ENCODE measurements around the gene C1orf35.

C1orf35 gene

DNA sequence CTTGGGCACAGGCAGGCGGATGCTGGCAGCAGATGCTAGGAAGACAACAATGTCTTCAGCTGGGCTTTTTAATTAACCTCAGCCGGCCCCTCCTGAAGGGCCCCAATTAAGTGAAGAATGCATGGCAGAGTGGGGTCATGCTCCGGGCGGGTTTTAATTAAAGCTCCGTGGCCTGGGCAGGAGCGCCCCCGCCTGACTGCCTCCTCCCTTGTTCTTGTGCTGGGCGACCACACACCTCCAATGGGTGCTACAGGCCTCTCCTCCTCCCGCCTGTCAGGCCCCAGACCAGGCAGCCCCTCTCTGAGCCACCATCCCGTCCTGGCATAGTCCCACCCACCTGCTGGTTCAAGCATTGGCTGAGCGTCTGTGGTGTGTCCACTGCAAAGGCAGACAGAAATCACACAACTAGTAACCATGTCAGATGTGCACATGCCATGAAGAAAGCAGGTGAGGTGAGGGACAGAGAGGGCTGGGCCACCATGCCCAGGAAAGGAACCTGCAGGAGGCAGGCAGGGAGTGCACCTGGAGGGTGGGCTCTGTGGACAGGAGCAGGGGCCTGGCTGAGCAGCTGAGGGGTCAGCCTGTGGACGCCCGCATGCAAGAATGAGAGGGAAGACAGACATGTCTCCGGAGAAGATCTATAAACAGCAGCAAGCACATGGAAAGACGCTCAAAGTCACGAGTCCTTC lies 29.1 kb downstream of the C1orf35 start:
- H3K27ac Mint-ChIP-seq: no peak overlapping the region
- no peaks in the 10 kb centered on the region for H3K9me3 Mint-ChIP-seq
- no peaks in the 10 kb centered on the region for H3K36me3 Mint-ChIP-seq (ENCODE audit: low read depth)
- peaks cover 4% of the 10 kb centered on the region for H3K4me1 Mint-ChIP-seq (ENCODE audit: low read depth)
- H3K27me3 Mint-ChIP-seq: no peaks in the 10 kb centered on the region
- no peak overlapping the region for H3K4me3 Mint-ChIP-seq

DNA sequence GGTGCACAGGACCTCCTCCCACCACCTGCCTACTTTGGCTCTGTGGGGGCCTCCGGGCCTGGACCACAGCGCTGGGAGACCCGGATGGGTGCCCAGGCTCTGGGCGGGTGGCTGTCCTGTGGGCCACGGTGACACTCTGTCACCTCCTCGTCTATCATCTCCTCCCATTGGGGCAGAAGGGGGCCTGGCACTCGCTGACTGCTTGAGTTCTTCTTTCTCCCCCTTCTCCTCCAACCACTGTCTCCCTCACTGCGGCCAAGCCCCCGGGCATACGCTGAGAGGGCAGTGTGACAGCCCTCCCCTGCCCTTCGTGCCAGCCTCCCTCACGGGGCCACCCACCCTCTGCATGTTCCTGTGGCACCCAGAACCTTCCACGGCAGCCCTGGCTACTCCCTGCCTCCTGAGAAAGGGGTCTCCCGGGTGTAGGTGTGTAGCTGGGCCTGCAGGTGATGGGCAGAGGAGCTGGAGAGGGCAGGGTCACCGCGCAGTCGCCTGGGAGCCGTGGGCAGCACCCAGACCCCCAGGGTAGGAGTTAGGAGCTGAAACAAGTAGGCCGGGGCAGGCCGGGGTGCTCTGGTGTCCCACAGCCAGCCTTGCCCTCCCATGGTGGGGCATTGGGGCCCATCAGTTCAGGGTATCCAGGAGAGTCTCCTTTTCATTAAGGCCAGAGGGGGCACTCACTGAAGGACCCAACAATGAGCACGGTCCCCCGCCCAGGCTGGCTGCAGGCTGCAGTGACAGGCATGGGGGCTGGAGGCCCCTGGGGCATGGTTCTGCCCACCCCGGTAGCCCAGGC lies 29.9 kb downstream of the C1orf35 start:
- Mint-ChIP-seq H3K27ac (no peak overlapping the region), H3K4me1 (ENCODE audit: low read depth) (no peaks in the 10 kb centered on the region), H3K9me3 (no peaks in the 10 kb centered on the region), H3K36me3 (ENCODE audit: low read depth) (no peaks in the 10 kb centered on the region), H3K27me3 (no peaks in the 10 kb centered on the region), H3K4me3 (no peak overlapping the region)

DNA sequence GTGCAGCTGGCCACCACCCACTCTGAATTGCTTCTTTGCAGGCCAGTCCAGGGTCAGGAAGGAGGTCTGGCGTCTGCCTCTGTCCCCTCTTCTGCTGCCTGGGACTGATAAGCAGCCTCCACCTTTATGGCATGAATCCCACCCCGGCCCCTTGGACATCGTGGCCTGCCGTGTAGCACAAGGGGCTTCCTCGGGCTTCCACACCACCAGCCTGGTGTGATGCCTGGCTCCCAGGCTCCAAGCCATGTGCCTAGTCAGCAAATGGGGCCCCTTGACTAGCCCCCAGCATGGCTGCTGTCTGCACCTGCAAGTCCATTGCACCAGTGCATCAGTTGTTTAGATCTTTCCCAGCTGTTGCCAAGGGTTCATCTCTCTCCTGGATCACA lies 30.5 kb downstream of the C1orf35 start:
- Mint-ChIP-seq H3K9me3 (no peaks in the 10 kb centered on the region), H3K27me3 (no peaks in the 10 kb centered on the region), H3K36me3 (ENCODE audit: low read depth) (no peaks in the 10 kb centered on the region), H3K27ac (no peak overlapping the region), H3K4me1 (ENCODE audit: low read depth) (no peaks in the 10 kb centered on the region), H3K4me3 (no peak overlapping the region)

DNA sequence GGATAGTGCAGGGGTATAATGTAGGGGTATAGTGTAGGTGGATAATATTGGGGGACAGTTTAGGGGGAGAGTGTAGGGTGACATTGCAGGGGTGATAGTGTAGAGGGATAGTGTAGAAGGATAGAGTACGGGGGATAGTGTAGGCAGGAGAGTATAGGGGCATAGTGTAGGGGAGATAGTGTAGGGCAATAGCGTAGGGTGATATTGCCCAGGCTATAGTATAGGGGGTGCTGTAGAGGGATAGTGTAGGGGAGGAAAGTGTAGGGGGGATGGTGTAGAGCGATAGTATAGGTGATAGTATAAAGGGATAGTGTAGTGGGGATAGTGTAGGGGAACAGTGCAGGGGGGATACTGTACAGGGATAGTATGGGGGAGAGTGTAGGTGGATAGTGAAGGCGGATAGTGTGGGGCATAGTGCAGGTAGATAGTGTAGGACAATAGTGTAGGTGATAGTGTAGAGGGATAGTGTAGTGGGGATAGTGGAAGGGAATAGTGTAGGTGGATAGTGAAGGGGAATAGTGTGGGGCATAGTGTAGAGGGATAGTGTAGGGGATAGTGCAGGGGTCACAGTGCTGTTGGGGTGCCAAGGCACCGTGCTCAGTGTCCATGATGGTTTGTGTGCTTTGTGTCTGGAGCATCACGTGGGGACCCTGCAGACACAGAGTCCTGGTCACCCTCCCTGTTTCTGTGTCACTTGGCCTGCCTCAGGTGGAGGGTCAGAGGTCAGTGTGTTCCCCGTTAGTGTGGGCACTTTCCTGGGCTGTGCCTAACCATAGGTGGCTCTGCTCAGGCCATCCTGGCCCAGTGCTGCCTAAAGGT lies 31.1 kb downstream of the C1orf35 start:
- Mint-ChIP-seq H3K36me3 (ENCODE audit: low read depth) (no peaks in the 10 kb centered on the region), H3K27me3 (no peaks in the 10 kb centered on the region), H3K4me1 (ENCODE audit: low read depth) (no peaks in the 10 kb centered on the region), H3K9me3 (no peaks in the 10 kb centered on the region), H3K4me3 (no peak overlapping the region), H3K27ac (no peak overlapping the region)

DNA sequence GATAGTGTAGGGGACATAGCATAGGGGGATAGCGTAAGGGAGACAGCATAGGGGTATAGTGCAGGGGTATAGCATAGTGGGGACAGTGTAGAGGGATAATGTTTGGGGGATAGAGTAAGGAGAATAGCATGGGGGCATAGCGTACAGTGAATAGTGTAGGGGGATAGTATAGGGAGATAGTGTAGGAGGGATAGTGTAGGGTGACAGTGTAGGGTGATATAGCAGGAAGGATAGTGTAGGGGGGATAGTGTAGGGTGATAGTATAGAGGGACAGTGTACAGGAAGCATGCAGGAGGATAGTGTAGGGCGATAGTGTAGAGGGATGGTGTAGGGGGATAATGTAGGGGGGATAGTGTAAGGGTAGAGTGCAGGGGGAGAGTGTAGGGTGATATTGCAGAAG lies 32.3 kb downstream of the C1orf35 start:
- Mint-ChIP-seq H3K4me3 (no peak overlapping the region), H3K27ac (no peak overlapping the region), H3K27me3 (peaks cover 4% of the 10 kb centered on the region), H3K9me3 (no peaks in the 10 kb centered on the region), H3K36me3 (ENCODE audit: low read depth) (no peaks in the 10 kb centered on the region), H3K4me1 (ENCODE audit: low read depth) (no peaks in the 10 kb centered on the region)

DNA sequence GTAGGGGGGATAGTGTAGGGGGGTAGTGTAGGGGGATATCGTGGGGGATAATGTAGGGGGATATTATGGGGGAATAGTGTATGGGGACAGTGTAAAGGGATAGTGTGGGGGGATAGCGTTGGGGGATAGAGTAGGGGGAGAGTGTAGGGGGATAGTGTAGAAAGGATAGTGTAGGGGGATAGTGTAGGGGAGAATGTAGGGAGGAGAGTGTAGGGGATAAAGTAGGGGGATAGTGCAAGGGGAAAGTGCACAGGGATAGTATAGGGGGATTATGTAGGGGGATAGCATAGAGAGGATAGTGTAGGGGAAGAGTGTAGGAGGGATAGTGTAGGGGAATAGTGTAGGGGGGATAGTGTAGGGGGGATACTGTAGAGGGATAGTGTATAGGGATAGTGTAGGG lies 33.0 kb downstream of the C1orf35 start:
- Mint-ChIP-seq H3K4me3 (no peak overlapping the region), H3K27ac (no peak overlapping the region), H3K36me3 (ENCODE audit: low read depth) (no peaks in the 10 kb centered on the region), H3K27me3 (peaks cover 4% of the 10 kb centered on the region), H3K9me3 (no peaks in the 10 kb centered on the region), H3K4me1 (ENCODE audit: low read depth) (no peaks in the 10 kb centered on the region)

DNA sequence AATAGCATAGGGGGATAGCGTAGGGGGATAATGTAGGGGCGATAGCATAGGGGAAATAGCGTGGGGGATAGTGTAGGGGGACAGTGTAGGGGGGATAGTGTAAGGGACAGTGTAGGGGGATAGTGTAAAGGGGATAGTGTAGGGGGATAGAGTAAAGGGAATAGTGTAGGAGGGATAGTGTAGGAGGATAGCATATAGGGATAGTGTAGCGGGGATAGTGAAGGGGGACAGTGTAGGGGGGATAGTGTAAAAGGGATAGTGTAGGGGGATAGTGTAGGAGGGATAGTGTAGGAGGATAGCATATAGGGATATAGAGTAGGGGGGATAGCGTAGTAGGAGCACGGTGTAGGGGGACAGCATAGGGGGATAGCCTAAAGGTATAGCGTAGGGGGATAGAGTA lies 34.8 kb downstream of the C1orf35 start:
- Mint-ChIP-seq H3K4me3 (no peak overlapping the region), H3K4me1 (ENCODE audit: low read depth) (no peaks in the 10 kb centered on the region), H3K36me3 (ENCODE audit: low read depth) (no peaks in the 10 kb centered on the region), H3K27ac (no peak overlapping the region), H3K27me3 (peaks cover 4% of the 10 kb centered on the region), H3K9me3 (no peaks in the 10 kb centered on the region)

DNA sequence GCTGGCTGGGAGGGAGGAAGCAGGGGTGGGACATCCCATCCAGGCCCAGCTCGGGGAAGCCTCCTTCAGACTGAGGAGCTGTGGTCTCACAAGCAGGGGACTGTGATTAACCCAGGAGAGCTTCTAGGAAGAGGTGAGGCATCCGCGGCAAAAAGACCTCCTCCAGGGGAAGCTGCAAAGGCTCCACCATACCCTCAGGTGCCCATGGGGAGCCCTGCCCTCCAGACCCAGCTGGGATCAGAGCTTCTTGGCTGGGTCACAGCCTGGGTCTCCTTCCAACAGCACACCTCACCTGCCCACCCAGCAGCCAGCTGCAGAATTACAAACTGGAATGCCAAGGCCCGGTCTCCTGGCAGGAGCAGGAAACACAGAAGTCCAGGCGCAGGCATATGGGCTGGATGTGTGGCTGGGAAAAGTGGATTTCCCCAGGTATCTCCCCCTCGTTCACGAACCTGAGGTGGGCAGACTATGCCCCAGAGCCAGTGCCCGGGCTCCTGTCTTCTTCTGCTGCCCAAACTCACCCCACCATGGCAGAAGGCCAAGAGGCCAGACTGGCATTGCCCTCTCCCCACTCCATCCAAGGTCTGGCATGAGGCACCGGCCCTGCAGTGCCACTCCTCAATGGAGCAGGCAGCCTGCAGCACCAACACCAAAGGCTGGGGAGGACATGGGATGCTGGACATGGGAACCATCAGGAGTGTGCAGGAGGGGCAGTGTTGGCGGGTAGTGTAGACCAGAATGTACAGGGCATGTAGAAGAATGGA lies 36.1 kb downstream of the C1orf35 start:
- Mint-ChIP-seq H3K36me3 (ENCODE audit: low read depth) (no peaks in the 10 kb centered on the region), H3K9me3 (no peaks in the 10 kb centered on the region), H3K4me3 (no peak overlapping the region), H3K27ac (no peak overlapping the region), H3K27me3 (peaks cover 4% of the 10 kb centered on the region), H3K4me1 (ENCODE audit: low read depth) (no peaks in the 10 kb centered on the region)

DNA sequence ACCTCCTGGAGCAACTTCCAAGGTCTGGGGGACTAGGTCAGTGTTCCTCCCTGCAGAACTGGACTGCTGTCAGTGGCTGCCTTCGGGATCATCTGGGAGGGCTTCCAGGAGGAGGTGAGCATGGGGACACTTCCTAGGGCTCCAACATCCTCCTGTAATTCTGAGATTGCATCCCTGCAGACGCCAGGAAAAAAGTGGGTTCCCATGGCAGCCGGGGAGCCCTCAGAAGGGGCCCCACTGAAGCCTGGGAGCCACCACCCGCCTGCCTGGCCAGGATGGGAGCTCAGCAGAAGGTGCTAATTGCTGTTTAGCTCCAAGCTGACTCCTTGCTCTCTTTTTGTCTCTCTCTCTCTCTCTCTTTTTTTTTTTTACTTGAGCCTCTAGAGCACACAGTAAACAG lies 36.7 kb downstream of the C1orf35 start:
- Mint-ChIP-seq H3K27ac (no peak overlapping the region), H3K27me3 (peaks cover 4% of the 10 kb centered on the region), H3K9me3 (no peaks in the 10 kb centered on the region), H3K36me3 (ENCODE audit: low read depth) (no peaks in the 10 kb centered on the region), H3K4me1 (ENCODE audit: low read depth) (no peaks in the 10 kb centered on the region), H3K4me3 (no peak overlapping the region)

DNA sequence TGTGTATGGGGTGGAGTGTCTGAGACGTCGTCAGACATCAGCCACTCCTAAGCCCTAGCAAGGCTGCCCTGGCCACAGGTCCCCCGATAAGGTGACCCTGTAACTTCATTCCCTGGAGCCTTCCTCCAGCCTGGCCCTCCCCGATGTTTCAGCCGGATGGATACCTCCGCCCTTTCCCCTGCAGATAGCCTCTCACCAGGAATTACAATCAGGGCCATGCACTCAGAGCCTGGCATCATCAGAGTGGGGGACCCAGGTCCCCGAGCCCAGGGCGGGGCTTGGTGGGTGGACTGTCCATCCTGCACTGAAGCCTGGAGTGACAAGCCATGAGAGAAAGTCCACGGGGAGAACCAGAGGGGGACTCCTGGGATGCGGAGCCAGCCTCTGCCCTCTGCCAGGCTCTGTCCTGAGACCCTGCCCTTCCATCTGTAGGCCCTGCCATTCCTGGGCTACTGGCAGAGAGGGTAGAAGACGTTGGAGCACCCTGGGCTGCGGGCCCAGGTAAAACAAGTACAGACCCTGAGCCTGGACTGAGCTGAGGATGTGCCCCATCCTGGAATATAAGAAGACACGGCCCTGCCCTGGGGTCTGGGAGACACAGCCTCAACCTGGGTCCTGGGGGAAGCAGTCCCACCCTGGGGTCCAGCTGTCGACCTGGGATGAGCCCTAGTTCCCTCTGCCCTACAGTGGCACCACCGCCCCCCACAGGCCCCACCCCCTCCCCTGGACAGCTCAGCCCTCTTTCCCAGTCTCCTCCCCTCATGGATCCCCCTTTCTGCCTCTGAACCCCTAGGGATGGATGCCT lies 37.4 kb downstream of the C1orf35 start:
- H3K9me3 Mint-ChIP-seq: no peaks in the 10 kb centered on the region
- peaks cover 5% of the 10 kb centered on the region for H3K4me1 Mint-ChIP-seq (ENCODE audit: low read depth)
- H3K4me3 Mint-ChIP-seq: no peak overlapping the region
- no peak overlapping the region for H3K27ac Mint-ChIP-seq
- peaks cover 11% of the 10 kb centered on the region for H3K27me3 Mint-ChIP-seq
- no peaks in the 10 kb centered on the region for H3K36me3 Mint-ChIP-seq (ENCODE audit: low read depth)

DNA sequence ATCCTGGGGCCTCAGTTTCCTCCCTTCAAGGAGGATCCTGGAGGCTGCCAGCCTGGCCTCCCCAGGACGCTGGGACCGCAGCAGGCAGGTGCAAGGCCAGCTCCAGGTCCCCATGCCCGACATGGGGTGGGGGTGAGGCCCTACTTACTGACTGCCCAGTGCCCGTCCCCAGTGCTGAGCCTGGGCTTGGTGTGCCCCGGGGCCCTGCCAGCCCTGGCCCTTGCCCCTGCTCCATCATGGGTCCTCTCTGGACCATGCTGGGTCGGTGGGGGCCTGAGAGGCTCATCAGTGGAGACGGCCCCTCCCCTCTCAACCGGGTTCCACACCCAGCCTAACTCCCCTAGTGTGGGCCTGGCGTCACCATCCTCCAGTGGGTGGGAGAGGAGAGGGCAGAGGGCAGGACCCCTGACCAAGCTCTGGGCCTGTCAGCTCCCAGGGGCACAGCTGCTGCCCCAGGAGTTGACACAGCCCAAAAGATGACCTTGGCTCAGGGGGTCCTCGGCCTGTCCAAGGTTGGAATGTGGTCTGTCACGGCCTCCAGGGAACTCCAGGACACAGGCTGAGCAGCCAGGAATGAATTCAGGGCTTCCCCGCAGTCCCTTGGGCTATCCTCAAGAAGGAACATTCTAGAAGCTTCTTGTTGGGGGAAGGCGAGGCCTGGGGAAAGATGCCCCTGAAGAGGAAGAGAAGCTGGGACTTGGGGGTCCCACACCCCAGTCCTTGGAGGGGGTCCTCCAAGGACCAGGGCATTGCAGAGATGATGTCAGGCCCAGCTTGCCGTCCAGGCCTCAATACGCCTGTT lies 38.2 kb downstream of the C1orf35 start:
- Mint-ChIP-seq H3K27ac (no peak overlapping the region), H3K4me3 (no peak overlapping the region), H3K36me3 (ENCODE audit: low read depth) (no peaks in the 10 kb centered on the region), H3K27me3 (peaks cover 14% of the 10 kb centered on the region), H3K4me1 (ENCODE audit: low read depth) (peaks cover 5% of the 10 kb centered on the region), H3K9me3 (no peaks in the 10 kb centered on the region)

DNA sequence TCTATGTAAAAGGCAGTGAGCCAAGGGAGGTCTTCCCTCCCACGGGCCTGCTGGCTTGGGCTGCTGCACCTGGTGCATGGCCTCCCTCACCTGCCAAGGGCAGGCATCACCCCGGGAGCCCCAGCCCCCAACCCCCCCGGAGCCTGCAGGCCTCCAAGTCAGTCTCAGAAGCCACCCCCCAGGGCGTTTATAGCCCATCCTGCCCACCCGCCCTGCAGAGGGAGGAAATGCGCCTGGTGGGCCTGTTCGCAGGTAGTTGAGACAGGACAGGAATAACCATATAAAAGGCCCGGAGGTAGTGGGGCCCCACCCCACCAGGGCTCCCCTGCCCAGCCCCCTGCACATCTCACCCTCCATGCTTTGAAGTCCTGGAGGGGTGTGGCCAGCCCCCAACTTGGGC lies 38.8 kb downstream of the C1orf35 start:
- no peaks in the 10 kb centered on the region for H3K36me3 Mint-ChIP-seq (ENCODE audit: low read depth)

More for the DNA sequence above, 38.8 kb downstream of the C1orf35 start:
- Mint-ChIP-seq H3K27ac (no peak overlapping the region), H3K9me3 (no peaks in the 10 kb centered on the region), H3K4me3 (no peak overlapping the region), H3K27me3 (peaks cover 14% of the 10 kb centered on the region), H3K4me1 (ENCODE audit: low read depth) (peaks cover 5% of the 10 kb centered on the region)
